ENCODE data around the gene RCSD1.

DNA sequence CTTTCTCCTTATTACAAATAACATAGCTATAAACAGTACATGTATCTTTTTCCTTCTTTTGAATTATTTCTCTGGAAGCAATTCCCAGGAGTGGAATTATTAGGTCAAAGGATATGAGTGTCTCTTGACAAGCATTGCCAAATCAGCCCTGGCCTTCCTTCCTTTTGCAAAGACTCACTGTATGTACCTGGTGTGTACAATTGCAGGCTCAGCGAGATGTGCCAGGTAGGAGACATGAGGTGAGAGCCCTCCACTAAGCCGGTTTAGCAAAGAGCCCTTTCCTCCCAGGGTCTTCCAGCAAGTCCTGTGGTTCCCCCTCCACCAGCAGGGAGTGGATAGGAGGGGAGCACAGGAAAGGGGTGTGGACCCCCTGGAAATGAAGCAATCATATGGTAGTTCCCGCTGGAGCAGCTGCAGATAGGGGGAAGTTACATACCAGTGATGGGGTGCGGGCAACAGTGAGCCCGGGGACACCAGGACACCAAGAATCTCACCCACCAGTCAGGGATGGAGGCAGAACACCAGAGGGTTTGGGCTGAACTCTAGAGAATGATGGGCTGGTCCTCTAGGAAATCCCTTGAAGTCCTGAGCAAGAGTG lies 18.3 kb downstream of the RCSD1 start:
- no peak for TF ChIP-seq POLR2A (IDR thresholded peaks at IDR 0.05)
- TF ChIP-seq, protein P1, sequence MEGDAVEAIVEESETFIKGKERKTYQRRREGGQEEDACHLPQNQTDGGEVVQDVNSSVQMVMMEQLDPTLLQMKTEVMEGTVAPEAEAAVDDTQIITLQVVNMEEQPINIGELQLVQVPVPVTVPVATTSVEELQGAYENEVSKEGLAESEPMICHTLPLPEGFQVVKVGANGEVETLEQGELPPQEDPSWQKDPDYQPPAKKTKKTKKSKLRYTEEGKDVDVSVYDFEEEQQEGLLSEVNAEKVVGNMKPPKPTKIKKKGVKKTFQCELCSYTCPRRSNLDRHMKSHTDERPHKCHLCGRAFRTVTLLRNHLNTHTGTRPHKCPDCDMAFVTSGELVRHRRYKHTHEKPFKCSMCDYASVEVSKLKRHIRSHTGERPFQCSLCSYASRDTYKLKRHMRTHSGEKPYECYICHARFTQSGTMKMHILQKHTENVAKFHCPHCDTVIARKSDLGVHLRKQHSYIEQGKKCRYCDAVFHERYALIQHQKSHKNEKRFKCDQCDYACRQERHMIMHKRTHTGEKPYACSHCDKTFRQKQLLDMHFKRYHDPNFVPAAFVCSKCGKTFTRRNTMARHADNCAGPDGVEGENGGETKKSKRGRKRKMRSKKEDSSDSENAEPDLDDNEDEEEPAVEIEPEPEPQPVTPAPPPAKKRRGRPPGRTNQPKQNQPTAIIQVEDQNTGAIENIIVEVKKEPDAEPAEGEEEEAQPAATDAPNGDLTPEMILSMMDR (IDR thresholded peaks at IDR 0.05), result no peak

Data from lower leg skin (tissue), 3 donors.